ENCODE measurements around the gene CDK17.
A peak's percentile ranks its signal among the peaks of the same experiment; 100 is the strongest.
"Not testable (repeated sequence)": the region's sequence is repeated elsewhere in the genome, so short reads cannot be mapped to it uniquely, and the experiment has no call there.

Gene CDK17

DNA sequence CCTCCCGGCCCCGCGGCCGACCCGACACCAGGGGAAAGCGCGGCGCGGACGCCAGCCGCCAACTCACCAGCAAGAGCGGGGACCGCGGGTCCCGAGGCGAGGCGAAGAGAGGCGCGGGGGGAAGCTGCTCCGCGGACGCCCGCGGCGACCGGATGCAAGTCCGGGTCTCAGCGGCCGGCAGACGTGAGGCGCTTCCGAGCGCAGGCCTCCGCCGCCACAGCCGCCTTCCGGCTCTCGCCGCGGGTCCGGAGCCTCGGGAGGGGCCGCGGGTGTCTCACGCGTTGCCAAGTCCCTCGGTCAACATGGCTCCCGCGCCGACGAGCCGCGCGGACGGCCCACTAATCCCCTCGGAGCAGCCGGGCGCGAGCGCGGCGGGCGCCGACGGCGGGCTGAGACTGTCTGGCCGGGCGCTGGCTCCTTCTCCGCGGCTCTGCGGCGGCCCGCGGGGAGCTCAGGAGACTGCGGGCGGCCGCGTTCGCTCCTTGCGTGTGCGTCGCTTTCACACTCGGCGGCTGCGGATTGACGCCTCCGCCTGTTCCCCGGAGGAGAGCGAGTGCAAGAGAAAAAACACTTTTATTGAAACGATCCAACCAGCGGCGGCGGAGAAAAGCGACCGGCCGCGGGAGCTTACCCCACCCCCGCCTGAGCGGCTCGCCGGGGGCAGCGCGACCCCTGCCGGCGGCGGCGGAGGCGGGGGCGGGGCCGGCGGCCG is at the start of gene CDK17:
CDK17 (minus strand) TSS at position 521 of the 712 bp plus-strand sequence. CDS start 65,603 bp downstream, outside the sequence.
- DNase-seq (ENCODE audit: low read depth in 2 of 2) = peak; percentile 74 to 80

DNA sequence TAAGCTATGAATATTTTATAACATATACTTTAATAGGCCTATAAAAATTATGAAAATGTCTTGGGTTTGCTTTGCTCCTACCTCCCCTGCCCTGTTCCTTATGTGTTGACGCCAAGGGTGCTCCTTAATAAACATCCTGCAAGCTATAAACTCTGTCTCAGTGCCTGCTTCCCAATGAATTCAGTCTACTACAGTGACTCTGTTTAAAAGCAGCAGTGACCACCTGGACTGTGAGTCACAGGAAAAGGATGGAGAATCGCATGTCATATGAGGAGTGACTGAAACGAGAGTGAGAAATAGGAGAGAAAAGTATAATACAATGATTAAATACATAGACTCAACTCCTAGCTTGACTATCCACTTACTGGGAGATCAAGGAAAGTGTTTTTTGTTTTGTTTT is 48.1 kb upstream of the CDK17 start:
- no peak for DNase-seq (ENCODE audit: low read depth in 2 of 2)

GRCh38 chr12:96447256-96447655 is 47.0 kb upstream of the CDK17 start:
- no peak for DNase-seq (ENCODE audit: low read depth in 2 of 2)

DNA sequence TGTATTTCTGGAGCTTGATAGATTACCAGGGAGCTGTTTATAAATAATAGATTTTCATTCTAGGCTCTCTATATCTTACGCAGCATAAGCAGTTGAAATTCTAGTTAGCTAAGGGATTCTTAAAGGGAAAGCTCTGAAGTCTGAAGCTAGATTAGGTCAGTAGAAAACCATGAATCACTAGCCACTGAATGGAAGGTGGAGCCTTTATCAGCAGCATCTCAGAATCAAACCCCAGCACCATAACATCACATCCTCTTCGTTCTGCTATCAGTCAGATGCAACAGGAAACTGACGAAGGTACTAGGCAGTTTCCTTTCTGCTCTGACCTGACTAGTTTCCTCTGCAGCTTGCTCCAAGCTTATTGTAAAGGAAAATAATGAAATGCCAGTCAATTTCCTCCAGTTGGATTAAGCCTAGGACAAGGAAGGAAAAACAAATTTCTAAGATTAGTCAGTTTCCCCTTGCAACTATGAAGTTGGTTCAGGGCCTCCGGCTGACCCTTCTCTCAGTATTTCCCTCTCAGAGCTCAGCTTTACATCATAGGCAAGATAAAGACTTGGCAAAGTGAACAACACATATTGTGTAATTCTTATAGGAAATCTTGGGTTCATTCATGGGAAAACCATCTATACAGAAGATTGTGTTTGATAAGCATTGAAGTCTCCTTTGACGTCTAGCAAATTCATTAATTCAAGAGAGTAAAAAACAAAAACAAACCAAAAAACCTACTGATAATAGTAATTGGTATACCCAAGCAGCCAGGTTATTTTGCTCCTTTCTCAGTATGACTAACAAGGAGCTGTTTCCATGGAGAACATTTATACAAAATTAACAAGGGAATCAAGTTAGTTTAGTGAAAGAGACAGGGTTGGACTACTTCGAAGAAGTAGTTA is 45.7 kb upstream of the CDK17 start:
- DNase-seq (ENCODE audit: low read depth in 2 of 2) = peak in 1 of 2 donors; percentile 28

- DNase-seq (ENCODE audit: low read depth in 2 of 2) = no peak
These were observed 44.2 kb upstream of the CDK17 start for GRCh38 chr12:96444399-96444798.

GRCh38 chr12:96442906-96443305 is 42.7 kb upstream of the CDK17 start:
- no peak for DNase-seq (ENCODE audit: low read depth in 2 of 2)

GRCh38 chr12:96441816-96442215 is 41.6 kb upstream of the CDK17 start:
- DNase-seq (ENCODE audit: low read depth in 2 of 2) = no peak

- DNase-seq (ENCODE audit: low read depth in 2 of 2) = no peak
These were observed 38.1 kb upstream of the CDK17 start for GRCh38 chr12:96438330-96438729.

DNA sequence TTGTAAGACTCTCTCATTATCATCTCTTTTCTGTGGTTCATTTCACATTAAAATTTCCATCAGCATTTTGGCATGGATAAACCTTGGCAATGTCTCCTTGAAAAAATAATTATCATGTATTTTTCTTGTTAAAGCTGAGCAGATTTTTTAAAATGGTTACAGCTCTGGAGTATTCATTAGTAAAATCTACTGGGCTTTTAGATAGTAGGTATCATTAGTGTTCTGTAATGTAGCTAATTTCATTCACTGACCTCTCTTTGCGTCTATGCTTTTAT is 36.9 kb upstream of the CDK17 start:
- no peak for DNase-seq (ENCODE audit: low read depth in 2 of 2)

DNA sequence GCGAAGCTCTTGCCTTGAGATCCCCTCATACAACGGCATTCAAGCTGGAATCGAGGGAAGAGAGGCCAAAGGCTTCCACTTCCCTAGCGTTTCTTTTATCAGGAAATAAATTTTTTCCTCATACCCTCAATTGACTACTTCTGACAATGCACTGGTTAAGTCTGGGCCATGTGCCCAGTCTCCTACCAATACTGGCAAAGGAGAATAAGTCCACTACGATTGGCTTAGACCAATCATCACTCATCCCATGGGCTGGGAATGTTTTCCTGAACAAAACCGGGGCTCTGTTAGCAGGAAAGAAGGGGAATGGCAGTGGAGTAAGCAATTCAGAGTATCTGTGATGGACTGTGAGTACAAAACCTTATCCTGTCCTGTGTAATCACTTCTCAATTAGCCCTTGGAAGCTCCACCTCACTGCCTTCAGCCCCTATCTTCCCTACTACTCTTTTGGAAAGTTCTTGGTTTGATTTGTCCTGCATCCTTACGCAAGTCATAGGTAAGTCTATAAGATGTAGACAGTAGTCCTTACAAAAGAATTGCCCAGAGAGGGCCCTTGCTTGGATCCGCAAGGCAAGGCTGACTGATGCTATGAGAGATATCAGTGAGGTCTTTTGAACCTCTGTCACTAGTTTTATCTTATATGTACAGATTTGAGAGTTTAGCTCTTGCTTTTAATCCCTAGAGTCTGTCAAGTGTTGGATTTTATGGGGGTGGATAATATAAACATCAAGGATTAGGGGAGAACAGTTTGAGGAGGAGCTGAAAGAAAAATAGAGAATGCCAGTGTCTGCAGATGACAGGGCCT is 36.3 kb upstream of the CDK17 start:
- no peak for DNase-seq (ENCODE audit: low read depth in 2 of 2)

- DNase-seq (ENCODE audit: low read depth in 2 of 2) = peak in 1 of 2 donors; percentile 50
These were observed 33.9 kb upstream of the CDK17 start for GRCh38 chr12:96434107-96434506.

DNA sequence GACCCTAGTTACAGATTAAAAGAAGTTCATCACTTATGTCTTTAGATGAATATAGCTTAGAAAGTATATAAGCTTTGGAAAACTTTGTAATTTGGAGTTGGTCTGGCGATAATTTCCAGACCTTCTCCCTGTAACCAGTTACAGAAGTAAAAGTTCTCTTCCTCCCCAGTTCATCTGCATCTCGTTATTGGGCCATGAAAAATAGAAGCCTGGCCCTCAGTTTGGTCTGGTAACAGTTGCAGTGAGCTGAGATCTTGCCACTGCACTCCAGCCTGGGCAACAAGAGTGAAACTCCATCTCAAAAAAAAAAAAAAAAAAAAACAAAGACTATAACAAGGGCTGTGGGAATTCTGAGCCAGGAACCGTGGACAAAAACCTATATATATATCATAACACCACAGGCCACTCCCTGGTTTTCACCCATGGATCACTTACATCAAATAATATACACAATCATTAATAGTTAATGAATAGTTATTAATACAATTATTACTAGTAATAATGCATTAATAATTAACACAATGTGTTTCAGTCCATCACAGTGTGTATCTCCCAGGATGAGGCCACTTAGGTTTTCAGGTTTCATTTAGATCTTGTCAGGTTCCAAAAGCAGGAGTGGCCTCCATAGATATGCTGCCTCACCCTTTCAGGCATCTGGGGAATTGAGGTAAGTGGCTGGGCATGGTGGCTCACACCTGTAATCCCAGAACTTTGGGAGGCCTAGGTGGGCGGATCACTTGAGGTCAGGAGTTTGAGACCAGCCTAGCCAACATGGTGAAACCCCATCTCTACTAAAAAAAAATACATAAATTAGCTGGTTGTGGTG is 32.5 kb upstream of the CDK17 start:
- DNase-seq (ENCODE audit: low read depth in 2 of 2) = not testable (repeated sequence)

GRCh38 chr12:96431067-96431466 is 30.8 kb upstream of the CDK17 start:
- DNase-seq (ENCODE audit: low read depth in 2 of 2) = no peak

DNA sequence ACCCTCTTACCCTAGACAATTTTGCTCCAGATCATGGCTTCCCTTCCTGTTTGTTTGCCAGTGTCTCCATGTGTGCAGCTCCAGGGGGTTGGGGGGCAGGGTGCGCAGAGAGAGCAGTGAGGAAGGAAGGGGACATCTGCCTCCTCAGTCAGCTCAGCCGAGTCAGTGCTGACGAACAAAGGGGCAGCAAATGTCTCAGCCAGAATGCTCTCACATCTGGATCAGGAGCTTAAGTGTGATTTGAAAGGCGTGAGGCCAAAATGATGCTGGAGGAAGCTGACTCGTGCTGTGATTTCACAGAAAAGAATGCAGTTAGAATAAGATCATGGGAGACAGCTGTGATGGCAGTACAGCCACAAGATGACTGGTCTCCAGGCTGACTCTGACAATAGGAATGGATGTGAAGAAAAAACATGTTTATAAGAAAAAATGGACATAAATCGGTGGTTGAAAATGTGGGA is 27.1 kb upstream of the CDK17 start:
- DNase-seq (ENCODE audit: low read depth in 2 of 2) = peak in 1 of 2 donors; percentile 30

DNA sequence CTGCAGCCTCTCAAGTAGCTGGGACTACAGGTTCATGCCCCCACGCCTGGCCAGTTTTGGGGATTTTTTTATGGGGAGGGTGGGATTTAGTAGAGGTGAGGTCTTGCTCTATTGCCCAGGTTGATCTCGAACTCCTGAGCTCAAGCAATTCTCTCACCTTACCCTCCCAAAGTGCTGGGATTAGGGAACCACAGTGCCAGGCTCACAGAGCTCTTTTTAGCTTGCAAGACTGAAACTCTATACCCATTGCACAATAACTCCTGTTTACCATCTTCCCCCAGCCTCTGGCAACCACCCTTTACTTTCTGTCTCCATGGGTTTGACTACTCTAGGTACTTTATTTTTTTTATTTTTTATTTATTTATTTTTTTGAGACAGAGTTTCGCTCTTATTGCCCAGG is 25.7 kb upstream of the CDK17 start:
- no peak for DNase-seq (ENCODE audit: low read depth in 2 of 2)

GRCh38 chr12:96425321-96425720 is 25.1 kb upstream of the CDK17 start:
- no peak for DNase-seq (ENCODE audit: low read depth in 2 of 2)

- no peak for DNase-seq (ENCODE audit: low read depth in 2 of 2)
These were observed 24.4 kb upstream of the CDK17 start for GRCh38 chr12:96424601-96425000.

GRCh38 chr12:96422192-96422591 is 22.0 kb upstream of the CDK17 start:
- DNase-seq (ENCODE audit: low read depth in 2 of 2) = no peak

DNA sequence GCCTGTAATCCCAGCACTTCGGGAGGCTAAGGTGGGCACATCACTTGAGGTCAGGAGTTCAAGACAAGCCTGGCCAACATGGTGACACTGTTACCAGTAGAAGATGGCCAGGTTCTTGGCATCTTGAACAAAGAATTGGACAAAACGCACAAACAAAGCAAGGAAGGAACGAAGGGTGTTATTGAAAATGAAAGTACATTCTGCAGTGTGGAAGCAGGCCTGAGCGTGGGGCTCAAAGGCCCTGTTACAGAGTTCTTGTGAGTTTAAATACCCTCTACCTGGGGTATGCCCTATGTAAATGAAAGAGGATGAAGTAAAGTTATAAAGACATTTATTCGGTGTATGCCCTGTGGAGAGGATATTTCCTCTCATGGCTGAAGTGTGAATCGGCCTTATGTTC is 20.8 kb upstream of the CDK17 start:
- no peak for DNase-seq (ENCODE audit: low read depth in 2 of 2)

- DNase-seq (ENCODE audit: low read depth in 2 of 2) = no peak
These were observed 20.1 kb upstream of the CDK17 start for GRCh38 chr12:96420277-96420835.
